BJ (cell line): Measurements from ENCODE around the gene ALDH1A2. TPM values are rescaled to one million over a fixed set of nuclear protein-coding genes. Genes with fewer than 3 reads are reported as not detected.

Experiments
- CTCF ChIA-PET: fragments of 350-600 bp; formaldehyde crosslinking; extraction: SDS; loops from one replicate; lab custom pipeline; 2021; ENCODE audit warnings: antibody characterized with exemption, inconsistent platforms; lab: Yijun Ruan, JAX
- POLR2A ChIA-PET: fragments of 300-600 bp; sonication (Branson Sonifier 250); formaldehyde crosslinking; extraction: SDS; loops from one replicate; lab custom pipeline; 2021; ENCODE audit warnings: antibody characterized with exemption; lab: Charles Lee
- DNase-seq: peaks from one replicate; pipeline ENCODE4 v3.0.0-alpha.2; 2011; ENCODE audit warnings: low read depth
- H3K27me3 ChIP-seq: 2 replicates; pipeline ENCODE4 v1.6.0; 2011; ENCODE audit warnings: low read length; ENCODE audit not compliant: control insufficient read depth, insufficient read depth
- H3K36me3 ChIP-seq: 2 replicates; pipeline ENCODE4 v1.5.1; 2011; ENCODE audit warnings: low read length; ENCODE audit not compliant: control insufficient read depth, insufficient read depth
- H3K4me3 ChIP-seq: 2 replicates; pipeline ENCODE4 v1.5.1; 2011; ENCODE audit warnings: low read depth, mild to moderate bottlenecking, control low read depth, low read length
- polyA plus RNA-seq: library from polyadenylated mRNA; depleted of rRNA; stranded (reverse); fragments of >200 nt; gene quantifications from 2 replicates; pipeline ENCODE4 v1.2.3, GENCODE V29; 2011
- TF ChIP-seq, protein P1 (sequence below): IDR thresholded peaks from 2 replicates; pipeline ENCODE4 v1.5.1; 2011; ENCODE audit warnings: low read depth, mild to moderate bottlenecking, control low read depth, inconsistent platforms, low read length, moderate library complexity; ENCODE audit not compliant: insufficient read depth

ALDH1A2 gene
- polyA plus RNA-seq, 1 experiment, result 0.50 TPM

GRCh38 chr15:58095415-58095814 lies 29.9 kb upstream of the ALDH1A2 start:
- POLR2A ChIA-PET, result no interaction called here

DNA sequence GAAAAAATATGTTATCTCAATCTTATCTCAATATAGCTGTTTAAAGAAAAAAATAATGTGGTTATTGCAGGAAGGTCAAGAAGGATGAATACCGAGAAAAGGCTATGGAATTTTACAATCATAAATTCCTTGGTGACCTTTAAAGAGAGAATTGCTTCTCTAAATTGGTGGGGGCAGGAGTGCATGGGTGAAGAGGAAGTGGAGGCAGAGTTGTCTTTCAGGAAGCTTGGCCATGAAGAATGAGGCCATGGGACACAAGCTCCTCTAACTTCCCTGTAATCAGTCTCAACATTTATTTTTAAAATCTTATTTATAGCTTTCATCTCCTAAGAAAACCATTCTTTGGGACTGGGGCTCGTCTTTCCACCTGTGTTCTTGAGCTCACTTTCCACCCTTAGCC lies 22.4 kb upstream of the ALDH1A2 start:
- CTCF ChIA-PET, result interaction anchor here (1.0 to 4.1 kb wide), 4 partner anchors 18 to 227 kb away, joined by 3 to 21 read pairs (median 3); no protein-coding TSS in a partner anchor
- H3K36me3 ChIP-seq, result no peaks in the 10 kb centered on the region
- H3K27me3 ChIP-seq, result no peaks in the 10 kb centered on the region
- POLR2A ChIA-PET, result no interaction called here
- TF ChIP-seq, protein P1, sequence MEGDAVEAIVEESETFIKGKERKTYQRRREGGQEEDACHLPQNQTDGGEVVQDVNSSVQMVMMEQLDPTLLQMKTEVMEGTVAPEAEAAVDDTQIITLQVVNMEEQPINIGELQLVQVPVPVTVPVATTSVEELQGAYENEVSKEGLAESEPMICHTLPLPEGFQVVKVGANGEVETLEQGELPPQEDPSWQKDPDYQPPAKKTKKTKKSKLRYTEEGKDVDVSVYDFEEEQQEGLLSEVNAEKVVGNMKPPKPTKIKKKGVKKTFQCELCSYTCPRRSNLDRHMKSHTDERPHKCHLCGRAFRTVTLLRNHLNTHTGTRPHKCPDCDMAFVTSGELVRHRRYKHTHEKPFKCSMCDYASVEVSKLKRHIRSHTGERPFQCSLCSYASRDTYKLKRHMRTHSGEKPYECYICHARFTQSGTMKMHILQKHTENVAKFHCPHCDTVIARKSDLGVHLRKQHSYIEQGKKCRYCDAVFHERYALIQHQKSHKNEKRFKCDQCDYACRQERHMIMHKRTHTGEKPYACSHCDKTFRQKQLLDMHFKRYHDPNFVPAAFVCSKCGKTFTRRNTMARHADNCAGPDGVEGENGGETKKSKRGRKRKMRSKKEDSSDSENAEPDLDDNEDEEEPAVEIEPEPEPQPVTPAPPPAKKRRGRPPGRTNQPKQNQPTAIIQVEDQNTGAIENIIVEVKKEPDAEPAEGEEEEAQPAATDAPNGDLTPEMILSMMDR, result no peak
- no peak for DNase-seq
- no peak overlapping the region for H3K4me3 ChIP-seq

More at GRCh38 chr15:58095415-58095814, 29.9 kb upstream of the ALDH1A2 start:
- CTCF ChIA-PET, result no interaction called here
- TF ChIP-seq, protein P1, result no peak
- Histone ChIP-seq H3K27me3 (no peaks in the 10 kb centered on the region), H3K36me3 (no peaks in the 10 kb centered on the region), H3K4me3 (no peak overlapping the region)
- no peak for DNase-seq

- Histone ChIP-seq H3K27me3 (no peaks in the 10 kb centered on the region), H3K4me3 (no peak overlapping the region), H3K36me3 (no peaks in the 10 kb centered on the region)
- DNase-seq, result no peak
- TF ChIP-seq, protein P1, result no peak
- POLR2A ChIA-PET, result no interaction called here
- CTCF ChIA-PET, result interaction anchor here (1.1 to 4.1 kb wide), 3 partner anchors 16 to 96 kb away, joined by 3 to 21 read pairs (median 6); no protein-coding TSS in a partner anchor
These were observed 21.0 kb upstream of the ALDH1A2 start for GRCh38 chr15:58086491-58086890.

DNA sequence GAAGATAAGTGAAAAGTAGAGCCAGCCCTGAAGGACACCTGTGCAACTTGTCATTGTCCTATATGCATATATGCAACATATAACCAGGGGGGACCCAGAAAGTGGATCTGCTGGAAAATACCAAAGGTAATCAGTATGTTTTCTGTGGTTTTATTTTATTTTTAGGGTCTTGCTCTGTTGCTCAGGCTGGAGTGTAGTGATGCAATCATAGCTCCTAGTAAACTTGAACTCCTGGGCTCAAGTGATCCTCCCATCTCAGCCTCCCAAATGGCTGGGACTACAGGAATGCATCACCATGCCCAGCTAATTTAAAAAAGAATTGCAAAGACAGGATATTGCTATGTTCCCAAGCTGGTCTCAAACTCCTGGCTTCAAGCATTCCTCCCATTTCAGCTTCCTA lies 18.0 kb upstream of the ALDH1A2 start:
- POLR2A ChIA-PET, result no interaction called here
- DNase-seq, result no peak
- Histone ChIP-seq H3K36me3 (no peaks in the 10 kb centered on the region), H3K27me3 (no peaks in the 10 kb centered on the region), H3K4me3 (no peak overlapping the region)
- CTCF ChIA-PET, result interaction anchor here (1.1 to 1.9 kb wide), 3 partner anchors 13 to 100 kb away, joined by 3 to 8 read pairs (median 5); no protein-coding TSS in a partner anchor
- TF ChIP-seq, protein P1, result no peak

GRCh38 chr15:58081891-58082290 lies 16.4 kb upstream of the ALDH1A2 start:
- no peaks in the 10 kb centered on the region for H3K36me3 ChIP-seq
- H3K27me3 ChIP-seq, result no peaks in the 10 kb centered on the region
- no peak overlapping the region for H3K4me3 ChIP-seq
- DNase-seq, result no peak
- TF ChIP-seq, protein P1, result no peak
- POLR2A ChIA-PET, result no interaction called here
- CTCF ChIA-PET, result no interaction called here
